ENCODE results near the gene VAMP7.
"Not testable (repeated sequence)": the region's sequence is repeated elsewhere in the genome, so short reads cannot be mapped to it uniquely, and the experiment has no call there.

VAMP7 gene

DNA sequence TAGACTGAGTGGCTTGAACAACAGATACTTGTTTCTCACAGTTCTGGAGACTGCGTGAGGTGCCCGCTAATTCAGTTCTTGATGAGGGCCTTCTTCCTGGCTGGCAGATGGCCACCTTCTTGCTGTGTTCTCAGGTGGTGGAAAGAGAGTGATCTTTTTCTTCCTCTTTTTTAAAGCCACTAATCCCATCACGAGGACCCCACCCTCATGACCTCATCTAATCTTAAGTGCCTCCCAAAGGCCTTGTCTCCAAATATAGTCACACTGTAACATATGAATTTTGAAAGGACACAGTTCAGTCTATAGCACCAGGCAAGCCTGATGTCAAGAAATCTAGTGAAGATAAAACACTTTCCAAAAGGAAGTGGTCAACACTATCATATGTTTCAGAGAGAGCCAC, 12.4 kb downstream of the VAMP7 start:
- H4K20me1 ChIP-seq (ENCODE audit: insufficient read depth), result no peaks in the 10 kb centered on the region
- no peaks in the 10 kb centered on the region for H3K4me1 ChIP-seq (ENCODE audit: low read depth, poor library complexity, severe bottlenecking)
- no peak overlapping the region for H3K4me3 ChIP-seq (IDR thresholded peaks at IDR 0.05; ENCODE audit: insufficient read depth, low read depth, low read length)
- TF ChIP-seq, protein P1, sequence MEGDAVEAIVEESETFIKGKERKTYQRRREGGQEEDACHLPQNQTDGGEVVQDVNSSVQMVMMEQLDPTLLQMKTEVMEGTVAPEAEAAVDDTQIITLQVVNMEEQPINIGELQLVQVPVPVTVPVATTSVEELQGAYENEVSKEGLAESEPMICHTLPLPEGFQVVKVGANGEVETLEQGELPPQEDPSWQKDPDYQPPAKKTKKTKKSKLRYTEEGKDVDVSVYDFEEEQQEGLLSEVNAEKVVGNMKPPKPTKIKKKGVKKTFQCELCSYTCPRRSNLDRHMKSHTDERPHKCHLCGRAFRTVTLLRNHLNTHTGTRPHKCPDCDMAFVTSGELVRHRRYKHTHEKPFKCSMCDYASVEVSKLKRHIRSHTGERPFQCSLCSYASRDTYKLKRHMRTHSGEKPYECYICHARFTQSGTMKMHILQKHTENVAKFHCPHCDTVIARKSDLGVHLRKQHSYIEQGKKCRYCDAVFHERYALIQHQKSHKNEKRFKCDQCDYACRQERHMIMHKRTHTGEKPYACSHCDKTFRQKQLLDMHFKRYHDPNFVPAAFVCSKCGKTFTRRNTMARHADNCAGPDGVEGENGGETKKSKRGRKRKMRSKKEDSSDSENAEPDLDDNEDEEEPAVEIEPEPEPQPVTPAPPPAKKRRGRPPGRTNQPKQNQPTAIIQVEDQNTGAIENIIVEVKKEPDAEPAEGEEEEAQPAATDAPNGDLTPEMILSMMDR (conservative IDR thresholded peaks at IDR 0.05; ENCODE audit: low read depth, low read length), result no peak
- H3K27ac ChIP-seq, result no peak overlapping the region
- H3K79me2 ChIP-seq (ENCODE audit: insufficient read depth, low read depth), result no peaks in the 10 kb centered on the region
- H3K27me3 ChIP-seq (ENCODE audit: insufficient read depth, low read depth), result no peaks in the 10 kb centered on the region
- no peak overlapping the region for H3K4me2 ChIP-seq
- no peaks in the 10 kb centered on the region for H3K36me3 ChIP-seq (ENCODE audit: insufficient read depth)
- no peak overlapping the region for H3K9ac ChIP-seq
- no peak overlapping the region for H2AFZ ChIP-seq (ENCODE audit: low read depth)

DNA sequence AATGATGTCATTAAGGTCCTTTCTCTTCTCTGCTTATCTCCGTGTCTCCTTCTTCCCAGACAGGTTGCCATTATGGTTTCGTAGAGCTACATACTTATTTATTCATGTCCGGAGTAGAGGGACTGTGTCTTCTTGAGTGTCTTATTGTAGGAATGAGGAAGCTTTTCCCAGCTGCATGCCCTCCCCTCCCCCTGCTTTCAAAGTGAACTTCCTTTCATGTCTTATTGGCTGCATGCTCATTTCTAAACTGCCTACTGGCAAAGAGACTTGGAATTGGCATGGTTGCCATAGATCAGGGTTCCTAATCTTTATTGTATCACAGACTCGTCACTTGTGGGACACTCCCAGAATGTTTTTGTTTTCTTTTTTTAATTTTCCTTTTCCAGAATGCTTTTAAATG, 15.4 kb downstream of the VAMP7 start:
- Histone ChIP-seq H3K4me3 (IDR thresholded peaks at IDR 0.05; ENCODE audit: insufficient read depth, low read depth, low read length) (no peak overlapping the region), H3K4me2 (no peak overlapping the region), H3K27me3 (ENCODE audit: insufficient read depth, low read depth) (no peaks in the 10 kb centered on the region), H3K79me2 (ENCODE audit: insufficient read depth, low read depth) (no peaks in the 10 kb centered on the region), H3K9ac (no peak overlapping the region), H3K36me3 (ENCODE audit: insufficient read depth) (no peaks in the 10 kb centered on the region), H3K4me1 (ENCODE audit: low read depth, poor library complexity, severe bottlenecking) (no peaks in the 10 kb centered on the region), H3K27ac (no peak overlapping the region), H2AFZ (ENCODE audit: low read depth) (no peak overlapping the region), H4K20me1 (ENCODE audit: insufficient read depth) (no peaks in the 10 kb centered on the region)
- TF ChIP-seq, protein P1 (conservative IDR thresholded peaks at IDR 0.05; ENCODE audit: low read depth, low read length), result no peak

DNA sequence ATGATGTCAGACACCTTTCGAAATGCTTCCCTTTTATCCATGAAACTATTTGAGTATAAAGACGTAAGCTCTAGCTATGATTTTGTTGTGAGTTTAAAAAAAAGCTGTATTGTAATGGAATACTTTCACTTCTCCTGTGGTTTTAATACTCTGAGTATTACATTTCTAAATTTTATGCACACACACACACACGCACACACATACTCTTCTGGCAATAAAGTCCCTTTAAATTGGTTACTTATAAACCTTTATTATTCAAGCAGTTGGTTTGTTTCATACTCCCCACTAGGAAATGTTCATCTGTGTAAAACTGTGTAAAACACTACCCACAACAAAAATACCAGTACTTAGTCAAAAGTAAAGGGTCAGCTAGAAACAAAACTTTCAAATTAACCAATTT, 18.2 kb downstream of the VAMP7 start:
- H3K27ac ChIP-seq, result no peak overlapping the region
- H4K20me1 ChIP-seq (ENCODE audit: insufficient read depth), result no peaks in the 10 kb centered on the region
- H3K4me2 ChIP-seq, result no peak overlapping the region
- no peaks in the 10 kb centered on the region for H3K27me3 ChIP-seq (ENCODE audit: insufficient read depth, low read depth)
- H3K79me2 ChIP-seq (ENCODE audit: insufficient read depth, low read depth), result no peaks in the 10 kb centered on the region
- H3K36me3 ChIP-seq (ENCODE audit: insufficient read depth), result no peaks in the 10 kb centered on the region
- no peak overlapping the region for H2AFZ ChIP-seq (ENCODE audit: low read depth)
- H3K9ac ChIP-seq, result no peak overlapping the region
- no peaks in the 10 kb centered on the region for H3K4me1 ChIP-seq (ENCODE audit: low read depth, poor library complexity, severe bottlenecking)
- no peak overlapping the region for H3K4me3 ChIP-seq (IDR thresholded peaks at IDR 0.05; ENCODE audit: insufficient read depth, low read depth, low read length)
- TF ChIP-seq, protein P1 (conservative IDR thresholded peaks at IDR 0.05; ENCODE audit: low read depth, low read length), result no peak

DNA sequence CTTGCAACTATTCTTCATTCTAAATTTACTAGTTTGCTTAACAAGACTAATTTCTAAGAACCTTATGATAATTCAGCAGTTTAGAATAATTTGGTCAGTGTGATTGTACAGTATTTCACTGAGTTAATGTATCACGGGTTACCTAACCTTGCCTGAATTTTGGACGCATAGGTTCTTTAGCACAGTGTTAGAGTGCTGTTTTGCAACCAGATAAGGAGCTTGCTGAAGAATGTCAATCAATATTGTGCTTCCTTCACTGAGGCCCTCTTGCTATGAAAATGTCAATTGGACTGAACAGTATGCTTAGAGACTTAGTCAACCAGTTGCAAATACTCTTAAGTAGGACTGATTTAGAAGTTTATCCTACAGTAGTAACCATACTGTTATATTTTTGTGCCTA, 19.6 kb downstream of the VAMP7 start:
- no peaks in the 10 kb centered on the region for H3K79me2 ChIP-seq (ENCODE audit: insufficient read depth, low read depth)
- H2AFZ ChIP-seq (ENCODE audit: low read depth), result no peak overlapping the region
- H3K27ac ChIP-seq, result no peak overlapping the region
- H3K4me1 ChIP-seq (ENCODE audit: low read depth, poor library complexity, severe bottlenecking), result no peaks in the 10 kb centered on the region
- no peaks in the 10 kb centered on the region for H3K36me3 ChIP-seq (ENCODE audit: insufficient read depth)
- H3K9ac ChIP-seq, result no peak overlapping the region
- no peak overlapping the region for H3K4me2 ChIP-seq
- H4K20me1 ChIP-seq (ENCODE audit: insufficient read depth), result no peaks in the 10 kb centered on the region
- H3K27me3 ChIP-seq (ENCODE audit: insufficient read depth, low read depth), result no peaks in the 10 kb centered on the region
- H3K4me3 ChIP-seq (IDR thresholded peaks at IDR 0.05; ENCODE audit: insufficient read depth, low read depth, low read length), result no peak overlapping the region
- TF ChIP-seq, protein P1 (conservative IDR thresholded peaks at IDR 0.05; ENCODE audit: low read depth, low read length), result no peak

DNA sequence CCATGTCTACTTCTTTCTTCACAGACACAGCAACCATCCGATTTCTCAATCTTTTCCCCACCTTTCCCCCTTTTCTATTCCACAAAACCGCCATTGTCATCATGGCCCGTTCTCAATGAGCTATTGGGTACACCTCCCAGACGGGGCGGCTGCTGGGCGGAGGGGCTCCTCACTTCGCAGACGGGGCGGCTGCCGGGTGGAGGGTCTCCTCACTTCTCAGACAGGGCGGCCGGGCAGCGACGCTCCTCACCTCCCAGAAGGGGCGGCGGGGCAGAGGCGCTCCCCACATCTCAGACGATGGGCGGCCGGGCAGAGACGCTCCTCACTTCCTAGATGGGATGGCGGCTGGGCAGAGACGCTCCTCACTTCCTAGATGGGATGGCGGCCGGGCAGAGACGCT, 26.5 kb downstream of the VAMP7 start:
- H2AFZ ChIP-seq (ENCODE audit: low read depth); H4K20me1 ChIP-seq (ENCODE audit: insufficient read depth); H3K36me3 ChIP-seq (ENCODE audit: insufficient read depth); H3K4me1 ChIP-seq (ENCODE audit: low read depth, poor library complexity, severe bottlenecking); H3K27me3 ChIP-seq (ENCODE audit: insufficient read depth, low read depth); H3K9ac ChIP-seq; H3K79me2 ChIP-seq (ENCODE audit: insufficient read depth, low read depth); H3K4me2 ChIP-seq; H3K27ac ChIP-seq; H3K4me3 ChIP-seq (IDR thresholded peaks at IDR 0.05; ENCODE audit: insufficient read depth, low read depth, low read length): not testable (repeated sequence)

Measured in KMS-11 (cell line).